Measurements from ENCODE around the gene HMGB3. TPM values are rescaled to one million over a fixed set of nuclear protein-coding genes. Genes with fewer than 3 reads are reported as not detected.

HMGB3 gene
- total RNA-seq, 4 donors from 2014 or later = 2.6 to 23.2 (median 8.6) TPM

- H3K4me1 ChIP-seq = no peaks in the 10 kb centered on the region
- DNase-seq = peak; percentile 55
- H3K27ac ChIP-seq = peak overlapping the region in 1 of 4 donors; percentile 34
- no peak overlapping the region for H3K4me3 ChIP-seq
- no peaks in the 10 kb centered on the region for H3K9me3 ChIP-seq
- TF ChIP-seq EP300 (IDR thresholded peaks at IDR 0.05; ENCODE audit: low read depth) (no peak), CTCF (IDR thresholded peaks at IDR 0.05) (no peak), POLR2AphosphoS5 (IDR thresholded peaks at IDR 0.05) (no peak), POLR2A (IDR thresholded peaks at IDR 0.05) (no peak)
- WGBS, 2 donors (ENCODE audit: low coverage in 1 of 2) = 65% methylated on average over 10 of the region's 10 CpGs; no CpG with 5 or more reads in 1 of the 2 donors
- in situ Hi-C loops (cut with MboI; ENCODE audit: low pct_ligation_motif_present in 1 of 4, low pct_unique_long_range_greater_than_20kb in 1 of 4, low sequenced_read_pairs in 3 of 4) (no loop called here), intact Hi-C loops (cut with DNase I; ENCODE audit: low total_unique reads) (no loop called here)
- H3K27me3 ChIP-seq = no peaks in the 10 kb centered on the region
- H3K36me3 ChIP-seq = no peaks in the 10 kb centered on the region
These were observed 15.3 kb upstream of the HMGB3 start for GRCh38 chrX:150967786-150968185.

- Histone ChIP-seq H3K27me3 (no peaks in the 10 kb centered on the region), H3K4me1 (no peaks in the 10 kb centered on the region), H3K27ac (peak overlapping the region in 3 of 4 donors; percentile 29 to 42 (median 35)), H3K4me3 (no peak overlapping the region), H3K9me3 (no peaks in the 10 kb centered on the region), H3K36me3 (no peaks in the 10 kb centered on the region)
- WGBS, 2 donors (ENCODE audit: low coverage in 1 of 2) = 77 to 83% methylated on average over 2 to 17 of the region's 17 CpGs
- intact Hi-C loops (cut with DNase I; ENCODE audit: low total_unique reads) = no loop called here
- in situ Hi-C loops (cut with MboI; ENCODE audit: low pct_ligation_motif_present in 1 of 4, low pct_unique_long_range_greater_than_20kb in 1 of 4, low sequenced_read_pairs in 3 of 4) = no loop called here
- peak; percentile 36 for DNase-seq
- TF ChIP-seq POLR2AphosphoS5 (IDR thresholded peaks at IDR 0.05) = no peak
- no peak for TF ChIP-seq CTCF (IDR thresholded peaks at IDR 0.05)
- no peak for TF ChIP-seq EP300 (IDR thresholded peaks at IDR 0.05; ENCODE audit: low read depth)
- no peak for TF ChIP-seq POLR2A (IDR thresholded peaks at IDR 0.05)
These were observed 14.0 kb upstream of the HMGB3 start for GRCh38 chrX:150968862-150969720.

DNA sequence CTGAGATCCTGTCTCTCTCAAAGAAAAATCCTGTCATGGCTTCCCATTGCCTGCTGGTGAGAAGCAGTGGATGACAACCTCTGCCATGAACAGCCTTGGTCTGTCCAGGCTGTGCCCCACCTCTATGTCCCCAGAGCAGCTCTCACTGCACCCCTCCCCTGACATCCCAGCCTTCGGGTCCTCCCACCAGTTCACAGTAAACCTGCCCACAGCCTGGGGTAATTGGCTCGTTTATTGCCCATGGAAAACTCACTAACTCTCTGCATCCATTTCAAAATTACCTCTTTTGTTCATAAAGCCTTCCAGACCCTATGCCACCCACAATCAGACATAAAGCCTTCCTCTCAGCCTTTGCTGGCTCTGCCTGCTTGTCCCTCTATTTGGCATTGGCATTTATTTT, 10.7 kb upstream of the HMGB3 start:
- intact Hi-C loops (cut with DNase I; ENCODE audit: low total_unique reads) = no loop called here
- no peaks in the 10 kb centered on the region for H3K4me1 ChIP-seq
- no peak for DNase-seq
- H3K27me3 ChIP-seq = no peaks in the 10 kb centered on the region
- WGBS, 2 donors (ENCODE audit: low coverage in 1 of 2) = 57% methylated on average over 2 of the region's 2 CpGs; no CpG with 5 or more reads in 1 of the 2 donors
- H3K36me3 ChIP-seq = no peaks in the 10 kb centered on the region
- no peak overlapping the region for H3K4me3 ChIP-seq
- TF ChIP-seq EP300 (IDR thresholded peaks at IDR 0.05; ENCODE audit: low read depth) (no peak), POLR2A (IDR thresholded peaks at IDR 0.05) (no peak), POLR2AphosphoS5 (IDR thresholded peaks at IDR 0.05) (no peak), CTCF (IDR thresholded peaks at IDR 0.05) (no peak)
- no peaks in the 10 kb centered on the region for H3K9me3 ChIP-seq
- in situ Hi-C loops (cut with MboI; ENCODE audit: low pct_ligation_motif_present in 1 of 4, low pct_unique_long_range_greater_than_20kb in 1 of 4, low sequenced_read_pairs in 3 of 4) = no loop called here
- H3K27ac ChIP-seq = no peak overlapping the region

DNA sequence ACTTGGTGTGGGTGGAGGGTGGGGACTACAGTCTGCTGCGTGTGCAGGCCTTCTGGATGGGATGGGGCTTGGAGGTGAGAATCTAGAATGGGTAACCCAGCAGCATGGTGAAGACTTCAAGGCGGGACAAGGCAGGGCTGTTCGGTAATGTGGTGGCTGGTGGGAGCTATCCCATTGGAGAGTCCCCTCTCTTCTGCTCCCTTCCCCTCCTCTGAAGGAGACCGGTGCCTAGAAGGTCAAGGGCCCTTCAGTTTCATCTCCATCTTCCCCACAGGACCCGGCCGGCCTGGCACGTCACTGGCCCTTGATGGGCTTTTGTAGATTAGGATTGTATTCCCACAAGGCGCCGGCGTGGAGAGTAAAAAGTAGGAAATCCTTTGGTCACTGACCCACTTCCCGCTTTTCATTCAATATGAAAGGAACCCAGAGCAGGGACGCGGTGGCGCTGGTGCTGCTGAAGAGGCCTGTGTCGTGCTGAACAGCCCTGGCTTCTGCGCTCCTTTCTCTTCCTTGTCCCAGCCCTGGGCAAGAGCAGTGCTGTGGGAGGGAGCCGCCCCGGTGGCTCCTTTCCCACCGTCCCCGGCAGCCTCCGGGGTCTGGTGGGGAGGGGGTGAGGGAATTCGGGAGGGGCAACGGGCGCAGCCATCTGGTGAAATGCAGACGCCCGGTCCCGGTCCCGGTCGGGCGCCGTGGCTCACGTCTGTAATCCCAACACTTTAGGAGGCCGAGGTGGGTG, 7.3 kb upstream of the HMGB3 start:
- Histone ChIP-seq H3K4me3 (no peak overlapping the region), H3K4me1 (no peaks in the 10 kb centered on the region), H3K27ac (no peak overlapping the region), H3K9me3 (no peaks in the 10 kb centered on the region), H3K27me3 (no peaks in the 10 kb centered on the region), H3K36me3 (no peaks in the 10 kb centered on the region)
- WGBS, 2 donors (ENCODE audit: low coverage in 1 of 2) = 72% methylated on average over 33 of the region's 33 CpGs; no CpG with 5 or more reads in 1 of the 2 donors
- no peak for DNase-seq
- in situ Hi-C loops (cut with MboI; ENCODE audit: low pct_ligation_motif_present in 1 of 4, low pct_unique_long_range_greater_than_20kb in 1 of 4, low sequenced_read_pairs in 3 of 4) (loop anchor here in 1 of 4 donors (25.0 kb wide), 1 partner anchor 189 kb away; no protein-coding TSS in a partner anchor), intact Hi-C loops (cut with DNase I; ENCODE audit: low total_unique reads) (no loop called here)
- no peak for TF ChIP-seq POLR2A (IDR thresholded peaks at IDR 0.05)

Measured in transverse colon (tissue), 4 donors.